Pancreas (tissue), 10 donors: ENCODE results near the gene CADM3. TPM values are rescaled to one million over a fixed set of nuclear protein-coding genes. Genes with fewer than 3 reads are reported as not detected.

ENCODE experiments used
- ATAC-seq, 4 donors: fragments of 200-7000 bp; cut with Tn5 transposase; one replicate each; pipeline versions ENCODE4 v1.8.0 to v1.9.1; 2020; ENCODE audit warnings: mild to moderate bottlenecking in 4 of 4, moderate library complexity in 4 of 4
- DNase-seq, 6 donors: peaks; one replicate each; pipeline ENCODE4 v3.0.0-alpha.2; 2020
- FAIRE-seq: peaks from 2 replicates; lab custom pipeline; 2012; peaks lifted over from hg19 to GRCh38; lab: Jason Lieb, UNC
- H3K27ac ChIP-seq, 4 donors: fragments of 200-600 bp; sonication (generic); 1 replicate in 3 of 4; 2 replicates in 1 of 4; pipeline versions ENCODE4 v1.5.0 to v1.8.0; 2020
- H3K27me3 ChIP-seq, 4 donors: fragments of 200-600 bp; one replicate each; pipeline ENCODE4 v1.8.0; 2021
- H3K36me3 ChIP-seq, 3 donors: fragments of 200-600 bp; sonication (generic) in 1 of 3; one replicate each; pipeline versions ENCODE4 v1.5.0 to v1.8.0; 2020 to 2021
- H3K4me1 ChIP-seq, 3 donors: fragments of 200-600 bp; one replicate each; pipeline ENCODE4 v1.8.0; 2021
- H3K4me3 ChIP-seq, 4 donors: fragments of 200-600 bp; sonication (generic) in 2 of 4; one replicate each; pipeline versions ENCODE4 v1.5.0 to v1.8.0; 2020 to 2021
- H3K9me3 ChIP-seq, 4 donors: fragments of 200-600 bp; one replicate each; pipeline ENCODE4 v1.8.0; 2021
- WGBS, 2 donors: extraction: QIAGEN DNeasy Blood & Tissue Kit; methylation state at CpG; one replicate each; pipeline ENCODE4 v1.1.7; 2013; 5-methylcytosine and 5-hydroxymethylcytosine counted together
- intact Hi-C, 3 donors: fragments of 100-400 bp; cut with DNase I; formaldehyde crosslinking; loops; one replicate each; pipeline versions ENCODE4 v1.11.1 to v1.14.2; 2022
- polyA plus RNA-seq, 2 donors: library from polyadenylated mRNA; stranded (reverse); fragments of 200-250 nt; gene quantifications; one replicate each; pipeline ENCODE4 v1.2.3, GENCODE V29; 2013
- total RNA-seq, 6 donors: library from RNA; stranded (reverse); fragmentation: NEBNext Ultra II Directional in 4 of 6; extraction: Animal tissue kit (Norgen Biotek cat#: 25700) in 4 of 6; gene quantifications; one replicate each; pipeline versions ENCODE4 v1.2.1 to v1.2.4, GENCODE V29; 2021 to 2023
- TF ChIP-seq, protein P1 (sequence below), 4 donors: fragments of 200-600 bp; sonication (generic) in 3 of 4; IDR thresholded peaks; one replicate each; pipeline versions ENCODE4 v1.5.0 to v1.8.0; 2021; ENCODE audit warnings: antibody characterized with exemption in 4 of 4
- donor health status: healthy with polysubstance abuse.
- donor health status: DM: no; HTN: no; CAD: no; lungs with moderate emphysema.
- donor health status: DM: no; HTN: no; CAD: no.
- donor health status: control.
- donor health status: control.
- donor health status: Bipolar disorder and iron deficiency.
- donor health status: DM: yes; HTN: yes; CAD: no.
- donor health status: DM: no; HTN: no; CAD: no.
- donor health status: DM: no; HTN: no; CAD: no.
- donor health status: DM: yes; HTN: yes; CAD: no.

Gene CADM3
- total and polyA plus RNA-seq, 8 donors, result 0.25 to 1.4 (median 0.75) TPM

DNA sequence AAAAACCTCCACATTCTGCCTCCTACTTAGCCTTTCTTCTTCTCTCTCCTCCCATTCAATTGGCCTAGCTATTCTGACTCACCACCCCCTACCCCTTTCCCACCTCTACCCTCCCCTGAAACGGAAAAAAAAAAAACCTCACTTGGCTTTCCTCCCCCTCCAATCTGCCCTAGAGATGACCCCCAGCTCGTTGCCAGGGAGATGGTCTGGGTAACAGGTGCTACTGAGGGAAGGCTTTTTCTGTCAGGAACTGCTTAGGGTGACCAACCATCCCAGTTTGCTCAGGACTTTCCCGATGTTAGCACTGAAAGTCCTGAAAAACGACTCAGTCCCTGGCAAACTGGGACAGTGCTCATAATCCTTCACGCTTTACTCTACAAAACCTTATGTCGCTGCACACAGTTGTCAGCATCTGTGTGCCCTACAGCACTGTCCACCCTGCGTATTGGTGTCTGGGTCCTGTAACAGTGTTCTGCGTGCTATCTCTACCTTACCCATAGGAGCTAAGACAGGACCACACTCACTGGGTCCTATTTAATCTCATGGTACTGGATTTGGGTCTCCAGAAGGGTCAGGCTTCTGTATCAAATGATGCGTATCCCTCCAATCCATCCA, 7.7 kb upstream of the CADM3 start:
- ATAC-seq (no peak), FAIRE-seq (no peak), DNase-seq (no peak)
- Histone ChIP-seq H3K27me3 (peaks cover 0 to under 1% (median 0%) of the 10 kb centered on the region in 4 donors), H3K27ac (no peak overlapping the region), H3K9me3 (no peaks in the 10 kb centered on the region), H3K36me3 (no peaks in the 10 kb centered on the region), H3K4me1 (peaks cover 0 to 3% (median 0%) of the 10 kb centered on the region in 3 donors), H3K4me3 (no peak overlapping the region)
- TF ChIP-seq, protein P1, sequence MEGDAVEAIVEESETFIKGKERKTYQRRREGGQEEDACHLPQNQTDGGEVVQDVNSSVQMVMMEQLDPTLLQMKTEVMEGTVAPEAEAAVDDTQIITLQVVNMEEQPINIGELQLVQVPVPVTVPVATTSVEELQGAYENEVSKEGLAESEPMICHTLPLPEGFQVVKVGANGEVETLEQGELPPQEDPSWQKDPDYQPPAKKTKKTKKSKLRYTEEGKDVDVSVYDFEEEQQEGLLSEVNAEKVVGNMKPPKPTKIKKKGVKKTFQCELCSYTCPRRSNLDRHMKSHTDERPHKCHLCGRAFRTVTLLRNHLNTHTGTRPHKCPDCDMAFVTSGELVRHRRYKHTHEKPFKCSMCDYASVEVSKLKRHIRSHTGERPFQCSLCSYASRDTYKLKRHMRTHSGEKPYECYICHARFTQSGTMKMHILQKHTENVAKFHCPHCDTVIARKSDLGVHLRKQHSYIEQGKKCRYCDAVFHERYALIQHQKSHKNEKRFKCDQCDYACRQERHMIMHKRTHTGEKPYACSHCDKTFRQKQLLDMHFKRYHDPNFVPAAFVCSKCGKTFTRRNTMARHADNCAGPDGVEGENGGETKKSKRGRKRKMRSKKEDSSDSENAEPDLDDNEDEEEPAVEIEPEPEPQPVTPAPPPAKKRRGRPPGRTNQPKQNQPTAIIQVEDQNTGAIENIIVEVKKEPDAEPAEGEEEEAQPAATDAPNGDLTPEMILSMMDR (IDR thresholded peaks at IDR 0.05), result no peak
- whole genome bisulfite sequencing, 2 donors, result 41 to 42% methylated on average over 9 of the region's 9 CpGs
- intact Hi-C loops, result loop anchor here in 1 of 3 donors (10.0 kb wide), 1 partner anchor 631 kb away; no protein-coding TSS in a partner anchor

DNA sequence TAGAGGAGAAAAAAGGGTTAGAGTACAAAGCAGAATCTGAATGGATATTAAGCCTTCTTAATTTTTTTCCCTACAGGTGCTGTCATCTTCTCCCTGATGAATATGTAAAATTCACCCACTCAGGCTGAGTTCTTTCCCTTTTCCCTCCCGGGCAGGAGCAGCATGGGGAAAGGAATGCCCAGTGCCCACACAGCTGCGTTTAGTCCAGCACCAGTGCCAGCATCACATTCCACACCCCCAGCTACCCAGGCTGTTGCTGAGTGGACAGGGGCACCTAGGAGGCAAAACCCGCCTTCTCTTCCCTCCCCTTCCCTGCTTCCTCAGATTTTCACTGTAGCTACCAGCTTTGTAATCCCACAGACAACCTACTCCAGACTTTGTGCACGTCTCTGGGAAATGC, 3.4 kb upstream of the CADM3 start:
- no peak for DNase-seq
- 32 to 41% methylated on average over 4 of the region's 4 CpGs for WGBS, 2 donors
- Histone ChIP-seq H3K4me1 (no peaks in the 10 kb centered on the region), H3K27me3 (peaks cover 0 to 6% (median 0%) of the 10 kb centered on the region in 4 donors), H3K9me3 (no peaks in the 10 kb centered on the region), H3K36me3 (no peaks in the 10 kb centered on the region), H3K27ac (no peak overlapping the region), H3K4me3 (no peak overlapping the region)
- intact Hi-C loops, result loop anchor here in 1 of 3 donors (10.0 kb wide), 1 partner anchor 627 kb away; no protein-coding TSS in a partner anchor
- ATAC-seq, result no peak
- FAIRE-seq, result no peak
- TF ChIP-seq, protein P1 (IDR thresholded peaks at IDR 0.05), result no peak

DNA sequence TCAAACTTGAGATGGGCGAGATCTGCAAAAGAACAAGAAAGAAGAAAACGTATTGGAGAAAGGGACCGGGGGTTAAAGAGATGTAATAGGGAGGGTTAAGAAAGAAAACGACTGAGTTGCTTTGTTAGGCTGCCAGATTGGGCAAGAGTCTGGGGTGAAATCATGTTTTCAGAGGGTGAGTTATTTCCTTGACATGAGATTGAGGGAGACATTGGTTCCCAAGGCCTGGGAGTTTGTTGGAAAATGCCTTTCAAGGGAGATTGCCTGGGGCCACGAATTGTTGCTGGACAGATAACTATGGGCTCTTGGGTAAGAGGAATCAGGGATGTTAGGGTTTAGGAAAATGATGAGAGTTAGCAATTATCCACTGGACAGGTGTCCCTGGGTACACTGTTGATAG, 776 bp upstream of the CADM3 start:
- no peaks in the 10 kb centered on the region for H3K36me3 ChIP-seq
- no peak for FAIRE-seq
- H3K9me3 ChIP-seq, result no peaks in the 10 kb centered on the region
- no peak overlapping the region for H3K4me3 ChIP-seq
- H3K27me3 ChIP-seq, result peaks cover 0 to 6% (median 0%) of the 10 kb centered on the region in 4 donors
- intact Hi-C loops, result no loop called here
- TF ChIP-seq, protein P1 (IDR thresholded peaks at IDR 0.05), result no peak
- no peaks in the 10 kb centered on the region for H3K4me1 ChIP-seq
- WGBS, 2 donors, result 50 to 60% methylated on average over 5 of the region's 5 CpGs
- ATAC-seq, result no peak
- no peak for DNase-seq
- no peak overlapping the region for H3K27ac ChIP-seq

DNA sequence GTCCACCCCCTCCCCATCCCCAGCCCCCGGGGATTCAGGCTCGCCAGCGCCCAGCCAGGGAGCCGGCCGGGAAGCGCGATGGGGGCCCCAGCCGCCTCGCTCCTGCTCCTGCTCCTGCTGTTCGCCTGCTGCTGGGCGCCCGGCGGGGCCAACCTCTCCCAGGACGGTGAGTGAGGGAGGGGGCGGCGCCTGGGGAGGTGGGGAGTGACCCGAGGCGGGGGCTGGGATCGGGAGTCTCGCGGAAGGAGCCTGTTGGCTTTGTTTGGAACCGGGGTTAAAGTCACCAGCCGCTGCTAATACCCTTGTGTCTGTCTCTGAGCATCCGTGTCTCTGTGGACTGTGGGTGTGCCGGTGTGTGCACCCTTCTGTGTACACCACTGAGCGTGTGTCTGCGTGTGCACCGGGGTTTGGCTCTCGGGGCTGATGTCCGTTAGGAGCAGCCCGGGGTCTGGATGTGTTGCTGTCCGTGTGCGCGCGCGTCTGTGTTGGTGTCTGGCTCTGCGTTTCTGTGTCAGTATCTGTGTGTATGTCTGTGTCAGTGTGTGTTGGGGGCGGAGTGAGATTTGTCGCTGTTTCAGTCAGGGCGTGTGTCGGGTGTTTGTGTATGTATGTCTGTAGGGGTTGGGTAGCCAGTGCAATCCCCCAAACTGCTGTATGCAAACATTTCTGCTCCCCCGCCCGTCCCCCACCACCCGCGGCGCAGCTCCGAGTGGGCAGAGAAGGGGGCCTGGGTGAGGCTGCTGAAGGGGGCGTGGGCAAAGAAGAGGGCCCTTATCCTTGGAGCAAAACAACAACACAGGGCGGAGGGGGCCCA, 480 bp downstream of the CADM3 start:
- intact Hi-C loops, result no loop called here
- peak in 2 of 6 donors; percentile 60 to 72 for DNase-seq
- ATAC-seq, result peak in 2 of 4 donors; percentile 14 to 35
- WGBS, 2 donors, result 1% methylated on average over 32 to 49 of the region's 49 CpGs
- H3K36me3 ChIP-seq, result no peaks in the 10 kb centered on the region
- peak overlapping the region in 1 of 4 donors; percentile 14 for H3K4me3 ChIP-seq
- TF ChIP-seq, protein P1 (IDR thresholded peaks at IDR 0.05), result no peak
- no peak overlapping the region for H3K27ac ChIP-seq
- H3K9me3 ChIP-seq, result no peaks in the 10 kb centered on the region
- no peaks in the 10 kb centered on the region for H3K4me1 ChIP-seq
- H3K27me3 ChIP-seq, result peaks cover 0 to 6% (median 0%) of the 10 kb centered on the region in 4 donors
- FAIRE-seq, result no peak
